WTC11 (cell line): ENCODE measurements around the gene UFSP2. TPM values are rescaled to one million over a fixed set of nuclear protein-coding genes. Genes with fewer than 3 reads are reported as not detected.
A peak's percentile ranks its signal among the peaks of the same experiment; 100 is the strongest.

Experiments
- ATAC-seq: fragments of 200-7000 bp; cut with Tn5 transposase; 2 replicates; pipeline ENCODE4 v1.10.0; 2021; ENCODE audit warnings: mild to moderate bottlenecking, moderate library complexity
- CTCF ChIA-PET: fragments of 300-600 bp; sonication (Branson Sonifier 250); formaldehyde crosslinking; loops from one replicate; lab custom pipeline; 2021; ENCODE audit warnings: antibody characterized with exemption; lab: Charles Lee
- POLR2A ChIA-PET: fragments of 350-600 bp; sonication (Branson Sonifier 250); formaldehyde crosslinking; loops from one replicate; lab custom pipeline; 2021; ENCODE audit warnings: antibody characterized with exemption; lab: Charles Lee
- DNase-seq: peaks from one replicate; pipeline ENCODE4 v3.0.0; 2021; ENCODE audit warnings: low spot score
- H3K27ac Mint-ChIP-seq: 2 replicates; pipeline ENCODE4 v1.8.0; 2021; ENCODE audit warnings: mixed read lengths
- H3K27me3 Mint-ChIP-seq: 2 replicates; pipeline ENCODE4 v1.8.0; 2021; ENCODE audit warnings: low read depth, mild to moderate bottlenecking, moderate library complexity, mixed read lengths
- H3K36me3 Mint-ChIP-seq: 2 replicates; pipeline ENCODE4 v1.8.0; 2021; ENCODE audit warnings: mixed read lengths
- H3K4me1 Mint-ChIP-seq: 2 replicates; pipeline ENCODE4 v1.8.0; 2022; ENCODE audit warnings: mixed read lengths
- H3K4me3 Mint-ChIP-seq: 2 replicates; pipeline ENCODE4 v1.8.0; 2021; ENCODE audit warnings: mild to moderate bottlenecking, moderate library complexity, mixed read lengths
- H3K9me3 Mint-ChIP-seq: 2 replicates; pipeline ENCODE4 v1.8.0; 2021; ENCODE audit warnings: mixed read lengths
- ELF4 ChIP-seq: sonication (generic); formaldehyde crosslinking; IDR thresholded peaks from 2 replicates; pipeline ENCODE4 v1.8.1; 2022; ENCODE audit warnings: low read depth, mild to moderate bottlenecking, moderate library complexity, missing genetic modification reagents
- ETV6 ChIP-seq: sonication (generic); formaldehyde crosslinking; IDR thresholded peaks from 2 replicates; pipeline ENCODE4 v1.8.1; 2022; ENCODE audit warnings: mild to moderate bottlenecking, missing genetic modification reagents
- GTF2I ChIP-seq: fragments of 250-450 bp; sonication (Bioruptor Pico); conservative IDR thresholded peaks from 2 replicates; pipeline ENCODE4 v1.4.0; 2021; ENCODE audit warnings: mild to moderate bottlenecking
- JAZF1 ChIP-seq: fragments of 250-450 bp; sonication (Bioruptor Pico); IDR thresholded peaks from 2 replicates; pipeline ENCODE4 v1.9.0; 2021; ENCODE audit warnings: moderate library complexity, mild to moderate bottlenecking, inconsistent platforms
- MYBL2 ChIP-seq: sonication (generic); formaldehyde crosslinking; IDR thresholded peaks from 2 replicates; pipeline ENCODE4 v1.8.1; 2023; ENCODE audit warnings: mild to moderate bottlenecking, moderate library complexity, missing genetic modification reagents
- NFATC4 ChIP-seq: fragments of 250-450 bp; sonication (Bioruptor Pico); IDR thresholded peaks from 2 replicates; pipeline ENCODE4 v1.9.0; 2021; ENCODE audit warnings: mild to moderate bottlenecking
- PRRX2 ChIP-seq: fragments of 250-450 bp; sonication (Bioruptor Pico); IDR thresholded peaks from 2 replicates; pipeline ENCODE4 v1.8.0; 2021; ENCODE audit warnings: mild to moderate bottlenecking
- SP1 ChIP-seq: sonication (generic); formaldehyde crosslinking; conservative IDR thresholded peaks from 2 replicates; pipeline ENCODE4 v1.8.1; 2022; ENCODE audit warnings: missing genetic modification reagents
- TP53 ChIP-seq: sonication (generic); formaldehyde crosslinking; IDR thresholded peaks from 2 replicates; pipeline ENCODE4 v1.8.1; 2023; ENCODE audit warnings: mild to moderate bottlenecking, missing genetic modification reagents
- ZNF219 ChIP-seq: sonication (generic); formaldehyde crosslinking; IDR thresholded peaks from 2 replicates; pipeline ENCODE4 v1.8.0; 2023; ENCODE audit warnings: missing genetic modification reagents, mild to moderate bottlenecking, borderline replicate concordance
- total RNA-seq: library from RNA; stranded (reverse); gene quantifications from 3 replicates; pipeline ENCODE4 v1.2.3, GENCODE V29; 2021
- TF ChIP-seq, protein P1 (sequence below): sonication (generic); formaldehyde crosslinking; IDR thresholded peaks from 2 replicates; pipeline ENCODE4 v1.8.1; 2022; ENCODE audit warnings: low read depth, mild to moderate bottlenecking, moderate library complexity, missing genetic modification reagents, borderline replicate concordance
- TF ChIP-seq, protein P2 (sequence below): fragments of 200-600 bp; IDR thresholded peaks from 2 replicates; pipeline ENCODE4 v1.8.0; 2022; ENCODE audit warnings: antibody characterized with exemption
- TF ChIP-seq, protein P3 (sequence below): sonication (generic); formaldehyde crosslinking; IDR thresholded peaks from 2 replicates; pipeline ENCODE4 v1.8.1; 2022; ENCODE audit warnings: mild to moderate bottlenecking, moderate library complexity, missing genetic modification reagents
- TF ChIP-seq, protein P4 (sequence below): sonication (generic); formaldehyde crosslinking; conservative IDR thresholded peaks from 2 replicates; pipeline ENCODE4 v1.8.1; 2023; ENCODE audit warnings: mild to moderate bottlenecking, low read depth, missing genetic modification reagents, moderate library complexity
- TF ChIP-seq, protein P5 (sequence below): sonication (generic); formaldehyde crosslinking; IDR thresholded peaks from 2 replicates; pipeline ENCODE4 v1.8.1; 2023; ENCODE audit warnings: mild to moderate bottlenecking, missing genetic modification reagents, borderline replicate concordance
- TF ChIP-seq, protein P6 (sequence below): fragments of 250-450 bp; sonication (Bioruptor Pico); IDR thresholded peaks from 2 replicates; pipeline ENCODE4 v1.9.0; 2021; ENCODE audit warnings: mild to moderate bottlenecking

The UFSP2 gene
- total RNA-seq, 1 experiment from 2014 or later, result 30.8 TPM

DNA sequence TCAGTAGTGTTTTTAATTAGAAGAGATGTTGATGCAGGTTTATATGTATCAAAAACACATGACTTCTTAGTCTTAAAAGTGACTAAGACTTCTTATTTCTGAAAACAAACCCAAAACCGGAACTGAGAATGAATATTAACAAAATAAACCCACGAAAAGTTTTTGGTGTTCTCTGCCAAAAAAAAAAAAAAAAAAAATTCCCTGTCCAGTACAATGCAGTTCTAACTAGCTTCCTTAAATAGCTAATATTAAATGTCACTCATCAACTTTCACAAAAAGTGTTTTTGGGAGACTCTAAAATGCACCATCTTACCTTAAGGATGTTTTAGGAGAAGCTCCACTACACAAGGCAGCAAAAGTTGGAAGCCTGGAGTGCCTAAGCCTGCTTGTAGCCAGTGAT is 27.1 kb downstream of the UFSP2 start (continued):
- TF ChIP-seq, protein P1, sequence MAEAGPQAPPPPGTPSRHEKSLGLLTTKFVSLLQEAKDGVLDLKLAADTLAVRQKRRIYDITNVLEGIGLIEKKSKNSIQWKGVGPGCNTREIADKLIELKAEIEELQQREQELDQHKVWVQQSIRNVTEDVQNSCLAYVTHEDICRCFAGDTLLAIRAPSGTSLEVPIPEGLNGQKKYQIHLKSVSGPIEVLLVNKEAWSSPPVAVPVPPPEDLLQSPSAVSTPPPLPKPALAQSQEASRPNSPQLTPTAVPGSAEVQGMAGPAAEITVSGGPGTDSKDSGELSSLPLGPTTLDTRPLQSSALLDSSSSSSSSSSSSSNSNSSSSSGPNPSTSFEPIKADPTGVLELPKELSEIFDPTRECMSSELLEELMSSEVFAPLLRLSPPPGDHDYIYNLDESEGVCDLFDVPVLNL (CRISPR knock-in tag), result no peak
- TF ChIP-seq, protein P2, sequence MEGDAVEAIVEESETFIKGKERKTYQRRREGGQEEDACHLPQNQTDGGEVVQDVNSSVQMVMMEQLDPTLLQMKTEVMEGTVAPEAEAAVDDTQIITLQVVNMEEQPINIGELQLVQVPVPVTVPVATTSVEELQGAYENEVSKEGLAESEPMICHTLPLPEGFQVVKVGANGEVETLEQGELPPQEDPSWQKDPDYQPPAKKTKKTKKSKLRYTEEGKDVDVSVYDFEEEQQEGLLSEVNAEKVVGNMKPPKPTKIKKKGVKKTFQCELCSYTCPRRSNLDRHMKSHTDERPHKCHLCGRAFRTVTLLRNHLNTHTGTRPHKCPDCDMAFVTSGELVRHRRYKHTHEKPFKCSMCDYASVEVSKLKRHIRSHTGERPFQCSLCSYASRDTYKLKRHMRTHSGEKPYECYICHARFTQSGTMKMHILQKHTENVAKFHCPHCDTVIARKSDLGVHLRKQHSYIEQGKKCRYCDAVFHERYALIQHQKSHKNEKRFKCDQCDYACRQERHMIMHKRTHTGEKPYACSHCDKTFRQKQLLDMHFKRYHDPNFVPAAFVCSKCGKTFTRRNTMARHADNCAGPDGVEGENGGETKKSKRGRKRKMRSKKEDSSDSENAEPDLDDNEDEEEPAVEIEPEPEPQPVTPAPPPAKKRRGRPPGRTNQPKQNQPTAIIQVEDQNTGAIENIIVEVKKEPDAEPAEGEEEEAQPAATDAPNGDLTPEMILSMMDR, result no peak
- TF ChIP-seq, protein P3, sequence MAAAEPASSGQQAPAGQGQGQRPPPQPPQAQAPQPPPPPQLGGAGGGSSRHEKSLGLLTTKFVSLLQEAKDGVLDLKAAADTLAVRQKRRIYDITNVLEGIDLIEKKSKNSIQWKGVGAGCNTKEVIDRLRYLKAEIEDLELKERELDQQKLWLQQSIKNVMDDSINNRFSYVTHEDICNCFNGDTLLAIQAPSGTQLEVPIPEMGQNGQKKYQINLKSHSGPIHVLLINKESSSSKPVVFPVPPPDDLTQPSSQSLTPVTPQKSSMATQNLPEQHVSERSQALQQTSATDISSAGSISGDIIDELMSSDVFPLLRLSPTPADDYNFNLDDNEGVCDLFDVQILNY (CRISPR knock-in tag), result no peak
- no peak for TF ChIP-seq ZNF219 (CRISPR knock-in tag)

DNA sequence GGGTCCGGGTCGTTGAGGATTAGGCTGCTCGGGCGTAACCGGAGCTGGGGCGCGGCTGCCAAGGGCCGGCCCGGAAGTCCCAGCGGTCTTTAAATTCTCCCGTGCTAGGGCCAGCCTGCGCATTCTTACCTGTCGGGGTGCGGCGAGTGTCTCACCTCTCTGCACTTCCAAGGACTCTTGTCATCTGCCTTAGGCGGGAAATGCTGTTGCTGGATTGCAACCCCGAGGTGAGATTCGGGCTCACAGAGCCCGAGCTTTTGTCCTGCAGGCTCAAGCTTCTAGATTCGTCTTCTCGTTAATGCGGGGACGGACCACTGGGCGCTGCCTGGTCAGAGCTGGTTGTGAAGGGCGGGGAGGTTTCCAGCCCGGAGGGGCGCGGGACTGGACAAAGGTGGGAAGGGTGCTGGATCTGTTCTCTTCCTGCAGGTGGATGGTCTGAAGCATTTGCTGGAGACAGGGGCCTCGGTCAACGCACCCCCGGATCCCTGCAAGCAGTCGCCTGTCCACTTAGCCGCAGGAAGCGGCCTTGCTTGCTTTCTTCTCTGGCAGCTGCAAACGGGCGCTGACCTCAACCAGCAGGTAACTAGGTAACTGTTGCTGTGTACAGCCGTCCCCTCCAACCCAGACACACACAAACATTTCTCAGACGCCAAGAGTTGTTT is 28.9 kb downstream of the UFSP2 start, which contains the start of gene ANKRD37:
TSS of gene ANKRD37 (plus strand) at position 118 of the 662 bp plus-strand sequence. CDS start at position 201, 83 bp downstream.
- peaks cover 39% of the 10 kb centered on the region for H3K36me3 Mint-ChIP-seq
- POLR2A ChIA-PET, result interaction anchor here (1.2 kb wide), 1 partner anchor 29 kb away, joined by 3 read pairs; the partner anchor contains the start of gene UFSP2
- no peaks in the 10 kb centered on the region for H3K27me3 Mint-ChIP-seq
- DNase-seq (peak; percentile 52), ATAC-seq (peak; percentile 18)
- peaks cover 3% of the 10 kb centered on the region for H3K9me3 Mint-ChIP-seq
- TF ChIP-seq ELF4 (CRISPR knock-in tag), result no peak
- TF ChIP-seq, protein P4, sequence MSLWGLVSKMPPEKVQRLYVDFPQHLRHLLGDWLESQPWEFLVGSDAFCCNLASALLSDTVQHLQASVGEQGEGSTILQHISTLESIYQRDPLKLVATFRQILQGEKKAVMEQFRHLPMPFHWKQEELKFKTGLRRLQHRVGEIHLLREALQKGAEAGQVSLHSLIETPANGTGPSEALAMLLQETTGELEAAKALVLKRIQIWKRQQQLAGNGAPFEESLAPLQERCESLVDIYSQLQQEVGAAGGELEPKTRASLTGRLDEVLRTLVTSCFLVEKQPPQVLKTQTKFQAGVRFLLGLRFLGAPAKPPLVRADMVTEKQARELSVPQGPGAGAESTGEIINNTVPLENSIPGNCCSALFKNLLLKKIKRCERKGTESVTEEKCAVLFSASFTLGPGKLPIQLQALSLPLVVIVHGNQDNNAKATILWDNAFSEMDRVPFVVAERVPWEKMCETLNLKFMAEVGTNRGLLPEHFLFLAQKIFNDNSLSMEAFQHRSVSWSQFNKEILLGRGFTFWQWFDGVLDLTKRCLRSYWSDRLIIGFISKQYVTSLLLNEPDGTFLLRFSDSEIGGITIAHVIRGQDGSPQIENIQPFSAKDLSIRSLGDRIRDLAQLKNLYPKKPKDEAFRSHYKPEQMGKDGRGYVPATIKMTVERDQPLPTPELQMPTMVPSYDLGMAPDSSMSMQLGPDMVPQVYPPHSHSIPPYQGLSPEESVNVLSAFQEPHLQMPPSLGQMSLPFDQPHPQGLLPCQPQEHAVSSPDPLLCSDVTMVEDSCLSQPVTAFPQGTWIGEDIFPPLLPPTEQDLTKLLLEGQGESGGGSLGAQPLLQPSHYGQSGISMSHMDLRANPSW, result no peak
- no peak for TF ChIP-seq GTF2I (CRISPR knock-in tag)
- TF ChIP-seq ETV6 (CRISPR knock-in tag), result 0 out of 2 replicates have a peak, but pooled peaks have one; percentile 6
- TF ChIP-seq SP1 (CRISPR knock-in tag), result no peak
- TF ChIP-seq, protein P1 (CRISPR knock-in tag), result no peak
- no peak for TF ChIP-seq TP53 (CRISPR knock-in tag)
- peaks cover 22% of the 10 kb centered on the region for H3K4me1 Mint-ChIP-seq
- peak within 1 kb of the TSS; percentile 78 for H3K4me3 Mint-ChIP-seq
- H3K27ac Mint-ChIP-seq, result peak within 1 kb of the TSS; percentile 93
- CTCF ChIA-PET, result interaction anchor here (0.6 to 1.9 kb wide), 6 partner anchors 11 to 641 kb away, joined by 3 to 11 read pairs (median 4); partner anchors contain the start of gene UFSP2

DNA sequence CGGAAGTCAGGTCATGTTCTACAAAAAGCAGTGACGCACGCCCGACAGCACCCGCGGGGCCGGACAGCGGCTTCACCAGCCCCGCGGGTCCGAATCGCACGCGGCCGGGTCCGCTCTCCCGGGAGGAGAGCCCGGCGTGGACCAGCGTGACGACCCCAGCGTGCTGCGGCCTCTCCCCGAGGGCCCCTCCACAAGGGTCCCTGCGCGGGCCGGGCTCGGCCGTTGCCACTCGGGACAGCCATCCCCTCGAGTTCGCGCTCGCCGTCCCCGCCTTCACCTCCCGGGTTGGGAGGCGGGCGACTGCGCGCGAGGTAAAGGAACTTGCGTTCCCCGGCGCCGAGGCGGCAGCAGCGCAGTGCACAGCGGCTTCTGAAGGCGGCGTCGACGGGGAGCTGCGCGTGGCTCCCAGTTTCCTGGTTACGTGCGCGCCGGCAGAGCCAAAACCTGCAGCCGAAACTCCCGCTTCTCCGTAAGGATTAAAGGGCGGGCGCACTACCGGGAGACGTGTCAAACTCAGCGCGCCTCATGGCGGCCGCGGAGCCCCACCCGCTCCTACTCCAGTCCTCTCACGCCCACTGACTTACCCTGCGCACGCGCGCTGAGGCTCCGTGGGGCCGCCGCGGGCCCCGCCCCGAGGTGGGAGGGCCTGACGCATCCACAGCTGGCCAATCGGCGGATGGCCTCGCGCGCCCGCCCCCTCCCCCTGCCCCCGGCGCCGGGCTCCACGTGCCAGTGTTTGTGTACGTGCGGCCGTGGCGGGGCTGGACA is 29.6 kb downstream of the UFSP2 start:
- peak; percentile 93 for DNase-seq
- Mint-ChIP-seq H3K9me3 (peaks cover 9% of the 10 kb centered on the region), H3K27ac (peak overlapping the region; percentile 93; the same call in 1 of the 2 replicates), H3K4me1 (peaks cover 22% of the 10 kb centered on the region), H3K4me3 (peak overlapping the region; percentile 78), H3K27me3 (no peaks in the 10 kb centered on the region), H3K36me3 (peaks cover 33% of the 10 kb centered on the region)
- ChIA-PET POLR2A (interaction anchor here (0.7 to 1.2 kb wide), 2 partner anchors 30 to 310 kb away, joined by 3 read pairs; partner anchors contain the start of gene UFSP2), CTCF (interaction anchor here (0.6 to 1.9 kb wide), 6 partner anchors 11 to 642 kb away, joined by 3 to 11 read pairs (median 4); partner anchors contain the start of gene UFSP2)
- ATAC-seq, result peak; percentile 85
- TF ChIP-seq JAZF1 (CRISPR knock-in tag) (no peak), MYBL2 (CRISPR knock-in tag) (peak; percentile 54; the same call in 1 of the 2 replicates), PRRX2 (no peak), ELF4 (CRISPR knock-in tag) (peak; percentile 28; the same call in 1 of the 2 replicates), NFATC4 (no peak)
- TF ChIP-seq, protein P5, sequence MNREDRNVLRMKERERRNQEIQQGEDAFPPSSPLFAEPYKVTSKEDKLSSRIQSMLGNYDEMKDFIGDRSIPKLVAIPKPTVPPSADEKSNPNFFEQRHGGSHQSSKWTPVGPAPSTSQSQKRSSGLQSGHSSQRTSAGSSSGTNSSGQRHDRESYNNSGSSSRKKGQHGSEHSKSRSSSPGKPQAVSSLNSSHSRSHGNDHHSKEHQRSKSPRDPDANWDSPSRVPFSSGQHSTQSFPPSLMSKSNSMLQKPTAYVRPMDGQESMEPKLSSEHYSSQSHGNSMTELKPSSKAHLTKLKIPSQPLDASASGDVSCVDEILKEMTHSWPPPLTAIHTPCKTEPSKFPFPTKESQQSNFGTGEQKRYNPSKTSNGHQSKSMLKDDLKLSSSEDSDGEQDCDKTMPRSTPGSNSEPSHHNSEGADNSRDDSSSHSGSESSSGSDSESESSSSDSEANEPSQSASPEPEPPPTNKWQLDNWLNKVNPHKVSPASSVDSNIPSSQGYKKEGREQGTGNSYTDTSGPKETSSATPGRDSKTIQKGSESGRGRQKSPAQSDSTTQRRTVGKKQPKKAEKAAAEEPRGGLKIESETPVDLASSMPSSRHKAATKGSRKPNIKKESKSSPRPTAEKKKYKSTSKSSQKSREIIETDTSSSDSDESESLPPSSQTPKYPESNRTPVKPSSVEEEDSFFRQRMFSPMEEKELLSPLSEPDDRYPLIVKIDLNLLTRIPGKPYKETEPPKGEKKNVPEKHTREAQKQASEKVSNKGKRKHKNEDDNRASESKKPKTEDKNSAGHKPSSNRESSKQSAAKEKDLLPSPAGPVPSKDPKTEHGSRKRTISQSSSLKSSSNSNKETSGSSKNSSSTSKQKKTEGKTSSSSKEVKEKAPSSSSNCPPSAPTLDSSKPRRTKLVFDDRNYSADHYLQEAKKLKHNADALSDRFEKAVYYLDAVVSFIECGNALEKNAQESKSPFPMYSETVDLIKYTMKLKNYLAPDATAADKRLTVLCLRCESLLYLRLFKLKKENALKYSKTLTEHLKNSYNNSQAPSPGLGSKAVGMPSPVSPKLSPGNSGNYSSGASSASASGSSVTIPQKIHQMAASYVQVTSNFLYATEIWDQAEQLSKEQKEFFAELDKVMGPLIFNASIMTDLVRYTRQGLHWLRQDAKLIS (CRISPR knock-in tag), result no peak
- TF ChIP-seq, protein P6, sequence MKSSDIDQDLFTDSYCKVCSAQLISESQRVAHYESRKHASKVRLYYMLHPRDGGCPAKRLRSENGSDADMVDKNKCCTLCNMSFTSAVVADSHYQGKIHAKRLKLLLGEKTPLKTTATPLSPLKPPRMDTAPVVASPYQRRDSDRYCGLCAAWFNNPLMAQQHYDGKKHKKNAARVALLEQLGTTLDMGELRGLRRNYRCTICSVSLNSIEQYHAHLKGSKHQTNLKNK (CRISPR knock-in tag), result no peak
